ENCODE data around the gene PCGF3.
A peak's percentile ranks its signal among the peaks of the same experiment; 100 is the strongest.

The PCGF3 gene

DNA sequence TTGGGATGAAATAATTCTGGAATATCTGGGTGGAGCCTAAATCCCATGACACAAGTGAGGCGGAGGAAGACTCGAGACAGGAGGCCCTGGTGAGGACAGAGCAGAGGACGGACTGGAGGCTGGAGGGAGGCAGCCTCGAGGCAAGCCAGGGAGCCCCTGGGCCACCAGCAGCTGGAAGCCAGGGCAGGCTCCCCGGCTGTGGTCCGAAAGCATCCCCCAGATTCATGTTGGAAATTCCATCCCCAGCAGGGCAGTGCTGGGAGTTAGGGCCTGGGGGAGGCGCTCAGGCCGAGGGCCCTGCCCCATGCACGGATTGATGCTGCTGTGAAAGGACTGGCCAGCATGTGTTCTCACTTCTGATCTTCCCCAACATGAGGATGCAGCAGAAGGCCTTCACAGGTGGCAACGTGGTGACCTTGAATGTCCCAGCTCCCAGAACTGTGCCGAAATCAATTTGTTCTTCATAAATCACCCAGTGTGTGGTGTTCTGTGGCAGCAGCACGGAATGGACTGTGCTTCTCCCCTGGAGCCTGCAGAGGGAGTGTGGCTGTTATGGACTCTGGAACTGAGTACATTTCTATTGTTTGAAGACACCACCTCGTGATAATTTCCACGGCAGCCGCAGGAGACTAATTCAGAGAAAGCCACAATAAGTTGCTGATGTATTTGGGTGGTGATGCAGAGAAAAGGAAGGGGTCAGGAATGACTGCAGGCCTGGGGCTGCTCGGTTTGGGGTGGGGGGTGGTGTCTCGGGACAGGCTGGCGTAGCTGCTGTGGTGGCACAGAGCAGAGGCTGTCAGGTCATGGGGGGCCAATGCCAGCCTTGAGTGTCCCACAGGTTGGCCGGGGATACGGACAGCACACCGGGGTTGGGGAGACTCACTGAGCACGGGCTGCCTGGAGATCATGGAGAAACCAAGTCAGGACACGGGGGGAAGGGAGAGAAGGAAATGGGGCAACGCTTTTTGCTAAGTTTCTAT, 56.9 kb downstream of the PCGF3 start:
- no peak for DNase-seq (ENCODE audit: low read depth)
- no peak overlapping the region for H3K4me3 ChIP-seq (ENCODE audit: control insufficient read depth, low read depth, low read length)
- TF ChIP-seq, protein P1, sequence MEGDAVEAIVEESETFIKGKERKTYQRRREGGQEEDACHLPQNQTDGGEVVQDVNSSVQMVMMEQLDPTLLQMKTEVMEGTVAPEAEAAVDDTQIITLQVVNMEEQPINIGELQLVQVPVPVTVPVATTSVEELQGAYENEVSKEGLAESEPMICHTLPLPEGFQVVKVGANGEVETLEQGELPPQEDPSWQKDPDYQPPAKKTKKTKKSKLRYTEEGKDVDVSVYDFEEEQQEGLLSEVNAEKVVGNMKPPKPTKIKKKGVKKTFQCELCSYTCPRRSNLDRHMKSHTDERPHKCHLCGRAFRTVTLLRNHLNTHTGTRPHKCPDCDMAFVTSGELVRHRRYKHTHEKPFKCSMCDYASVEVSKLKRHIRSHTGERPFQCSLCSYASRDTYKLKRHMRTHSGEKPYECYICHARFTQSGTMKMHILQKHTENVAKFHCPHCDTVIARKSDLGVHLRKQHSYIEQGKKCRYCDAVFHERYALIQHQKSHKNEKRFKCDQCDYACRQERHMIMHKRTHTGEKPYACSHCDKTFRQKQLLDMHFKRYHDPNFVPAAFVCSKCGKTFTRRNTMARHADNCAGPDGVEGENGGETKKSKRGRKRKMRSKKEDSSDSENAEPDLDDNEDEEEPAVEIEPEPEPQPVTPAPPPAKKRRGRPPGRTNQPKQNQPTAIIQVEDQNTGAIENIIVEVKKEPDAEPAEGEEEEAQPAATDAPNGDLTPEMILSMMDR (IDR thresholded peaks at IDR 0.05; ENCODE audit: control insufficient read depth, insufficient read depth, low read depth, low read length, missing control alignments) = peak; percentile 37

DNA sequence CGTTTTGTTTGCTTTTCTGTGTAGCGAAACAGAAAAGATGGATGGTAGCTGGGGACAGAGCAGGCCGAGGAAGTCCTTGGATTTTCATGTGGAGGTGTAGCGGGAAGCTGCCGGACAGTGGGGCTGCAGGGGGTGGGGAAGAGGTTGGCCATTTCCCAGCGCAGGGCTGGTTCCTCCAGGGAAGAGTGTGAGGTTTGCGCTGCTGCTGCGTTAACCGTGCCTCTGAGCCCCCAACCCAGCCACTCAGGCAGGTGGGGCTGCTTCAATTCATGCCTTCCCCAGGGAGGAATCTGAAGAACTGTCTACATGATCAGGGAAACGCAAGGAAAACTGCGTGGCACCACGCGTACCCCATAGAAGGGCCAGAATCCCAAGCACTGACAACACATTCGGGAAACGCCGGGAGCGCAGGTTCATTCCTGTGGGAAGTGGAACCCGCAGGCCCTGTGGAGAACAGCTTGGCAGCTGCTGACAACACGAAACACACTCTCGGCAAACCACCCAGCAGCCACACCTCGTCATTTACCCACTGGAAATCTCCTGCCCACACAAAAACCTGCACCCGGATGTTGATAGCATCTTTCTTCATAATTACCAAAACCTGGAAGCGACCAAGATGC, 57.7 kb downstream of the PCGF3 start:
- TF ChIP-seq, protein P1 (IDR thresholded peaks at IDR 0.05; ENCODE audit: control insufficient read depth, insufficient read depth, low read depth, low read length, missing control alignments) = no peak
- no peak overlapping the region for H3K4me3 ChIP-seq (ENCODE audit: control insufficient read depth, low read depth, low read length)
- no peak for DNase-seq (ENCODE audit: low read depth)

DNA sequence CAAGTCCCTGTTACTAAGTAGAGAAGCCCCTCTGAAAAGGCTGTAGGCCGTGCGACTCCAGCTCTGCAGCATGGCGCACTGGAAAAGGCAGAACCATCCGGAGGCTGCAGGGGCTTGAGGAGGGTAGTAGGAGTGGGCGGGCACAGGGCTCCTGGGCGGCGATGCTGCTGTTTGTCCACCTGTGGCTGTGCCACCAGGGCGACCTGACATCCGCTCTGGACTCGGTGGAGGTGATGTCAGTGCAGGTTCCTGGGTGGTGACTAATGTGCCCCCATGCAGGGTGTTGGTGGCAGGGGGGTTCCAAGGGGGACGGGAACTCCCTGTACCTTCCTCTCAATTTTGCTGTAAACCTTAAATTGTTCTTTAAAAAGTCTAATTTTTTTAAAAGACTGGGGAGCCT, 58.3 kb downstream of the PCGF3 start:
- no peak for DNase-seq (ENCODE audit: low read depth)
- TF ChIP-seq, protein P1 (IDR thresholded peaks at IDR 0.05; ENCODE audit: control insufficient read depth, insufficient read depth, low read depth, low read length, missing control alignments) = no peak
- H3K4me3 ChIP-seq (ENCODE audit: control insufficient read depth, low read depth, low read length) = no peak overlapping the region

DNA sequence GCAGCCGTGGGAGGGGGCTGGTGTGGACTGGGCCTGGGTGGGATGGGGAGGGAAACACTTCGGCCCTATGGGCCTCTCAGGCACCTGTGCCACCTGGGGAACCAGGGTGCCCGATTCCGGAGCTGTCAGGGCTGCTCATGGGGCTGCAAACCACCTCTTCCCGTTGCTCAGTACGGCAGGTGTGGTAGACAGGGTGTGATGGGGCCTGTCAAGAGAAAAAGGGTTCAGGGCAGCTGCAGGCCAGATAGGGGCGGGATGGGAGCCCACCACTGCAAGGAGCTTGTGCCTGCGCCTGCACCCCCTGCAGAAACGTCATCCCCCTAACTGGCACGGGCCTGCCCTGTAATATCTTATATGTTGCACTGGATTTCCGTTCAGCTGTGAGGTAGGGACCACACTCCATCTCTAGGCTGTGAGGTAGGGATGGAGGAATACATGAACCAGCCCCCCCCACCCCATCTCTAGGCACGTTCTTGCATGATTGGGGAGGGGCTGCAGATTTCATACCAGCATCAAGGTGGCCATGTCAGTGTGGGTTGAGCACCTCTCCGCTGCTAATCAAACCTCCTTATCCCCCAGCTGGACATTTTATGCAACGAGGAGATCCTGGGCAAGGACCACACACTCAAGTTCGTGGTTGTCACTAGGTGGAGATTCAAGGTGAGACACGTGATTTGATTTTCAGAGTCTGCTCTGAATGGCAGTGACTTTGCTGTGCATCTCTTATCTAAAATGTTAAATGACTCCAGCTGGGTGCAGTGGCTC, 59.0 kb downstream of the PCGF3 start:
- no peak for DNase-seq (ENCODE audit: low read depth)
- TF ChIP-seq, protein P1 (IDR thresholded peaks at IDR 0.05; ENCODE audit: control insufficient read depth, insufficient read depth, low read depth, low read length, missing control alignments) = no peak
- H3K4me3 ChIP-seq (ENCODE audit: control insufficient read depth, low read depth, low read length) = no peak overlapping the region

DNA sequence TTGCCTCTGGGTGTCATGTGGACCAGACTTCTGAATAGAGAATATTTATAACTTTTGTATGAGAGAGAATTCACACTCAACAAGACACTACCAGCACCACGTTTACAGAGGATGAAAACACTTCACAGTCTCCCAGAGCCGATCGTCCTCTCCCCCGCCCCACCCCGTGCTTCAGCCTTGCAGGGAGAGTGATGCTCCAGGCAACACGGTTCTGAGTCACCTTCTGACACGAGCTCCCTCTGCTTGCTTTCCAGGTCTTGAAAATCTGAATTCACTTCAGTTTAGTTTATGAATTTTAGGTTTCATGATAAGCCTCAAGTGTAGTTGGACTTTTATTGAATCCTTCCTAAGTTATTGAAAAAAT, 60.5 kb downstream of the PCGF3 start:
- no peak for DNase-seq (ENCODE audit: low read depth)
- TF ChIP-seq, protein P1 (IDR thresholded peaks at IDR 0.05; ENCODE audit: control insufficient read depth, insufficient read depth, low read depth, low read length, missing control alignments) = no peak
- H3K4me3 ChIP-seq (ENCODE audit: control insufficient read depth, low read depth, low read length) = no peak overlapping the region

DNA sequence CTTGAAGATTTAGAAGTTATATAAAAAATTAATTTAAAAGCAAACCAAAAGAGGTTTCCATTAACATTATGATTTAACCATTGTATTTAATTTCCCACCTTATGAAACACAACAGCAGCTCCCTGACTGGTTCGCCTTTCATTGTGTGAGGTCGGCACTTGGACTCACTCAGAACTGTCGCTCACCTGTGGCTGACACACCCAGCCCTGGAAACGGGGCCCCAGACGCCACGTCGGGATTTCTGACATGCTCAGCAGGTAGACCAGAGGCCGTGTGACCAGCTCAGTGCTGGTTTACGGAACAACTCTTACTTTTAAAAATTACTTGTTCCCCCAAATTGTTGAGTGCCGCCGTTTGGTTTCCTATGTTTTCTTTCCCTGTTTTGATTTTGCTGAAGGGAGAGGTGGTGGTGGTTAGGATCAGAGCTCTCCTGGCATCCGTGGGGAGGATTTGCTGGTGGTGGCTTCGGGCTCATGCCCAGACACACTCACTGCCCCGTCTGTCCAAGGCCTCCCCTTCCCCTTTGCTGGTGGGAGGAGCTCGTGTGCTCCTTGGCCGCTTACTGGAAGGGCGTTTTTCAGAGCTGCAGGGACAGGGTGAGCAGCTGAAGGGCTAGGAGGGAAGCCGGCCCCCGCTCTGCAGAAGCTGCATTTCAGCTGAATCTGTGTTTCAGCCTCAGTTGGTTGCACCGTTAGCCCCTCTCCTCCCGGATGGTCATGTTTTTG, 61.1 kb downstream of the PCGF3 start:
- no peak for DNase-seq (ENCODE audit: low read depth)
- TF ChIP-seq, protein P1 (IDR thresholded peaks at IDR 0.05; ENCODE audit: control insufficient read depth, insufficient read depth, low read depth, low read length, missing control alignments) = no peak
- no peak overlapping the region for H3K4me3 ChIP-seq (ENCODE audit: control insufficient read depth, low read depth, low read length)

All from AG09309 (cell line).